ENCODE data around the gene OR1L8. TPM values are rescaled to one million over a fixed set of nuclear protein-coding genes. Genes with fewer than 3 reads are reported as not detected.

The OR1L8 gene
- total RNA-seq, 1 experiment from 2014 or later = not detected

GRCh38 chr9:122606587-122606986 is 23.4 kb upstream of the OR1L8 start:
- Mint-ChIP-seq H3K4me3 (no peak overlapping the region), H3K27ac (no peak overlapping the region), H3K36me3 (ENCODE audit: insufficient read depth in 1 of 3, low read depth in 3 of 3) (peaks cover 0 to 22% (median 3%) of the 10 kb centered on the region in 3 experiments; a peak in 4 of 7 replicates), H3K9me3 (peaks cover 80 to 91% of the 10 kb centered on the region in 2 experiments), H3K4me1 (no peaks in the 10 kb centered on the region), H3K27me3 (ENCODE audit: low read depth) (0 out of 2 replicates have a peak, but pooled peaks cover 1% of the 10 kb centered on the region)
- H2BK120ac ChIP-seq (ENCODE audit: low read depth, low read length, poor library complexity, severe bottlenecking) = no peak overlapping the region
- no peak overlapping the region for H3K4me2 ChIP-seq (ENCODE audit: insufficient read depth, insufficient read length, low read length)
- no CpG with 5 or more reads among the region's 1 CpG for WGBS (ENCODE audit: extremely low coverage, insufficient read length, low lambda C conversion rate)
- H2BK12ac ChIP-seq (ENCODE audit: insufficient read length, low read depth, low read length) = no peak overlapping the region
- no peak overlapping the region for H3K23ac ChIP-seq (ENCODE audit: insufficient read length, low read depth, low read length)
- H4K8ac ChIP-seq (replicated peaks; ENCODE audit: insufficient read length, low read depth, low read length) = no peak overlapping the region
- DNase-seq = no peak
- H3K4ac ChIP-seq (ENCODE audit: low read depth, low read length) = no peak overlapping the region
- H3K23me2 ChIP-seq (ENCODE audit: insufficient read length, low read depth, low read length, poor library complexity, severe bottlenecking) = no peaks in the 10 kb centered on the region
- H3K14ac ChIP-seq (ENCODE audit: insufficient read depth, low read length) = no peak overlapping the region
- H2BK5ac ChIP-seq (ENCODE audit: insufficient read length, low read length) = no peak overlapping the region
- H3K18ac ChIP-seq (ENCODE audit: insufficient read length, low read depth, low read length) = no peak overlapping the region
- H2BK15ac ChIP-seq (ENCODE audit: low read depth, low read length) = no peak overlapping the region
- no peak overlapping the region for H3T11ph ChIP-seq (ENCODE audit: low read length)
- no peaks in the 10 kb centered on the region for H3K79me2 ChIP-seq (ENCODE audit: insufficient read depth, low read length)
- no peak overlapping the region for H2BK20ac ChIP-seq (ENCODE audit: low read depth, low read length, poor library complexity, severe bottlenecking)
- no peak overlapping the region for H4K91ac ChIP-seq (ENCODE audit: insufficient read length, low read depth, low read length)
- H3K4me1 ChIP-seq (ENCODE audit: insufficient read depth, low read length) = no peaks in the 10 kb centered on the region
- H4K20me1 ChIP-seq (ENCODE audit: control insufficient read depth, insufficient read depth, insufficient read length) = no peaks in the 10 kb centered on the region
- TF ChIP-seq, protein P1, sequence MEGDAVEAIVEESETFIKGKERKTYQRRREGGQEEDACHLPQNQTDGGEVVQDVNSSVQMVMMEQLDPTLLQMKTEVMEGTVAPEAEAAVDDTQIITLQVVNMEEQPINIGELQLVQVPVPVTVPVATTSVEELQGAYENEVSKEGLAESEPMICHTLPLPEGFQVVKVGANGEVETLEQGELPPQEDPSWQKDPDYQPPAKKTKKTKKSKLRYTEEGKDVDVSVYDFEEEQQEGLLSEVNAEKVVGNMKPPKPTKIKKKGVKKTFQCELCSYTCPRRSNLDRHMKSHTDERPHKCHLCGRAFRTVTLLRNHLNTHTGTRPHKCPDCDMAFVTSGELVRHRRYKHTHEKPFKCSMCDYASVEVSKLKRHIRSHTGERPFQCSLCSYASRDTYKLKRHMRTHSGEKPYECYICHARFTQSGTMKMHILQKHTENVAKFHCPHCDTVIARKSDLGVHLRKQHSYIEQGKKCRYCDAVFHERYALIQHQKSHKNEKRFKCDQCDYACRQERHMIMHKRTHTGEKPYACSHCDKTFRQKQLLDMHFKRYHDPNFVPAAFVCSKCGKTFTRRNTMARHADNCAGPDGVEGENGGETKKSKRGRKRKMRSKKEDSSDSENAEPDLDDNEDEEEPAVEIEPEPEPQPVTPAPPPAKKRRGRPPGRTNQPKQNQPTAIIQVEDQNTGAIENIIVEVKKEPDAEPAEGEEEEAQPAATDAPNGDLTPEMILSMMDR (conservative IDR thresholded peaks at IDR 0.05) = no peak
- no peak overlapping the region for H4K5ac ChIP-seq (ENCODE audit: insufficient read length, low read depth, low read length)
- H3K9ac ChIP-seq (ENCODE audit: extremely low read depth, insufficient read length, low read length) = no peak overlapping the region
- peaks cover 75% of the 10 kb centered on the region for H3K9me3 ChIP-seq (ENCODE audit: control insufficient read depth, low read depth, low read length)
- H3K79me1 ChIP-seq (ENCODE audit: insufficient read depth, low read depth, low read length, poor library complexity, severe bottlenecking) = no peaks in the 10 kb centered on the region
- H3K27ac ChIP-seq (ENCODE audit: insufficient read length, low read depth, low read length) = no peak overlapping the region
- no peak overlapping the region for H2AK5ac ChIP-seq (ENCODE audit: insufficient read length, low read length)
- H3K27me3 ChIP-seq (ENCODE audit: insufficient read depth, low read length) = no peaks in the 10 kb centered on the region
- H3K56ac ChIP-seq (ENCODE audit: insufficient read length, low read depth, low read length) = no peak overlapping the region
- H2AFZ ChIP-seq (ENCODE audit: low read length) = no peak overlapping the region

All from H9 (cell line).